Endothelial cell (in vitro differentiated cells): ENCODE measurements around the gene KIF16B. TPM values are rescaled to one million over a fixed set of nuclear protein-coding genes. Genes with fewer than 3 reads are reported as not detected.
"Not testable (repeated sequence)": the region's sequence is repeated elsewhere in the genome, so short reads cannot be mapped to it uniquely, and the experiment has no call there.

Experiments
- DNase-seq: peaks from one replicate; pipeline ENCODE4 v3.0.0; 2021; ENCODE audit warnings: low spot score
- H3K27ac Mint-ChIP-seq: one replicate; pipeline ENCODE4 v1.8.0; 2021; ENCODE audit warnings: mixed read lengths, inconsistent platforms; ENCODE audit not compliant: unreplicated experiment
- H3K27me3 Mint-ChIP-seq: one replicate; pipeline ENCODE4 v1.8.0; 2021; ENCODE audit warnings: mild to moderate bottlenecking, moderate library complexity, mixed read lengths, inconsistent platforms; ENCODE audit not compliant: unreplicated experiment
- H3K36me3 Mint-ChIP-seq: one replicate; pipeline ENCODE4 v1.8.0; 2021; ENCODE audit warnings: mild to moderate bottlenecking, low read depth, mixed read lengths, inconsistent platforms; ENCODE audit not compliant: unreplicated experiment
- H3K4me1 Mint-ChIP-seq: one replicate; pipeline ENCODE4 v1.8.0; 2021; ENCODE audit warnings: mild to moderate bottlenecking, mixed read lengths, inconsistent platforms; ENCODE audit not compliant: unreplicated experiment
- H3K4me3 Mint-ChIP-seq: one replicate; pipeline ENCODE4 v1.8.0; 2021; ENCODE audit warnings: mild to moderate bottlenecking, mixed read lengths, inconsistent platforms; ENCODE audit not compliant: unreplicated experiment
- H3K9me3 Mint-ChIP-seq: one replicate; pipeline ENCODE4 v1.8.0; 2021; ENCODE audit warnings: mixed read lengths, inconsistent platforms; ENCODE audit not compliant: unreplicated experiment
- total RNA-seq: library from RNA; stranded (reverse); fragmentation: NEBNext Ultra II Directional; extraction: Animal tissue kit (Norgen Biotek cat#: 25700); gene quantifications from one replicate; pipeline ENCODE4 v1.2.1, GENCODE V29; 2021; ENCODE audit not compliant: unreplicated experiment
- TF ChIP-seq, protein P1 (sequence below): fragments of 200-600 bp; sonication (generic); IDR thresholded peaks from one replicate; pipeline ENCODE4 v1.5.0; 2021; ENCODE audit warnings: antibody characterized with exemption; ENCODE audit not compliant: unreplicated experiment

The KIF16B gene
- total RNA-seq, 1 donor from 2014 or later, result 10.5 TPM

DNA sequence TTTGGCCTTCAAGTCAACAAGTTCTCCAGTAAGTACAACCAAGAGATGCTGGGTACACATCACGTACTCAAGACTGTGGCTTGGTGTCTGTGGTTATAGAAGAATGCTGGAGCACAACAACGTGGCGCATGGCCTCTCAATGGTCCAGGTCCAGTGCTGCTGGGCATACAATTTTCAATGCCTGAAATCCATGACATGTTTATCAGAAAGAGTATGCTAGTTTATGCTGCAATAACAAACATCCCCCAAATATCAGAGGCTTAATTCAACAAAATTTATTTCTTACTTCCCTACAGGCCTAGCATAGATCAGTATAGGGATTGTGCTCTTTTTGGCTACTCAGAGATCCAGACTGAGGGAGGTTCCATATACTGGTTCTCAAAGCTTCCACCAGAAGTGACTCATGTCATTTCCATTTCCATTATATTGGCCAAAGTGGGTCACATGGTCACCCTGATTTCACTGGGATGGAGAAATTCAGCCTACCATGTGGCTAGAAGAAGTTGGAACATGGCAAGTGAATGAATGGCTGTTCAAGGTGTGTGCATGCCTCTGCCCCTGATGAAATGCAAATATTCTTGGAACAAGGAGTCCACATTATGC is 33.3 kb upstream of the KIF16B start:
- Mint-ChIP-seq H3K27me3 (no peaks in the 10 kb centered on the region), H3K4me1 (peaks cover 6% of the 10 kb centered on the region), H3K36me3 (no peaks in the 10 kb centered on the region), H3K9me3 (no peaks in the 10 kb centered on the region), H3K4me3 (no peak overlapping the region), H3K27ac (no peak overlapping the region)
- DNase-seq, result no peak
- TF ChIP-seq, protein P1, sequence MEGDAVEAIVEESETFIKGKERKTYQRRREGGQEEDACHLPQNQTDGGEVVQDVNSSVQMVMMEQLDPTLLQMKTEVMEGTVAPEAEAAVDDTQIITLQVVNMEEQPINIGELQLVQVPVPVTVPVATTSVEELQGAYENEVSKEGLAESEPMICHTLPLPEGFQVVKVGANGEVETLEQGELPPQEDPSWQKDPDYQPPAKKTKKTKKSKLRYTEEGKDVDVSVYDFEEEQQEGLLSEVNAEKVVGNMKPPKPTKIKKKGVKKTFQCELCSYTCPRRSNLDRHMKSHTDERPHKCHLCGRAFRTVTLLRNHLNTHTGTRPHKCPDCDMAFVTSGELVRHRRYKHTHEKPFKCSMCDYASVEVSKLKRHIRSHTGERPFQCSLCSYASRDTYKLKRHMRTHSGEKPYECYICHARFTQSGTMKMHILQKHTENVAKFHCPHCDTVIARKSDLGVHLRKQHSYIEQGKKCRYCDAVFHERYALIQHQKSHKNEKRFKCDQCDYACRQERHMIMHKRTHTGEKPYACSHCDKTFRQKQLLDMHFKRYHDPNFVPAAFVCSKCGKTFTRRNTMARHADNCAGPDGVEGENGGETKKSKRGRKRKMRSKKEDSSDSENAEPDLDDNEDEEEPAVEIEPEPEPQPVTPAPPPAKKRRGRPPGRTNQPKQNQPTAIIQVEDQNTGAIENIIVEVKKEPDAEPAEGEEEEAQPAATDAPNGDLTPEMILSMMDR, result no peak

- TF ChIP-seq, protein P1, result no peak
- no peaks in the 10 kb centered on the region for H3K4me1 Mint-ChIP-seq
- H3K27ac Mint-ChIP-seq, result no peak overlapping the region
- H3K9me3 Mint-ChIP-seq, result no peaks in the 10 kb centered on the region
- no peak overlapping the region for H3K4me3 Mint-ChIP-seq
- H3K27me3 Mint-ChIP-seq, result peaks cover 2% of the 10 kb centered on the region
- DNase-seq, result no peak
- no peaks in the 10 kb centered on the region for H3K36me3 Mint-ChIP-seq
Measured at GRCh38 chr20:16601047-16601446, 27.8 kb upstream of the KIF16B start.

- Mint-ChIP-seq H3K27me3 (peaks cover 2% of the 10 kb centered on the region), H3K36me3 (no peaks in the 10 kb centered on the region), H3K9me3 (no peaks in the 10 kb centered on the region), H3K27ac (no peak overlapping the region), H3K4me3 (no peak overlapping the region), H3K4me1 (no peaks in the 10 kb centered on the region)
- TF ChIP-seq, protein P1, result no peak
- DNase-seq, result no peak
Measured at GRCh38 chr20:16599257-16599656, 26.0 kb upstream of the KIF16B start.

DNA sequence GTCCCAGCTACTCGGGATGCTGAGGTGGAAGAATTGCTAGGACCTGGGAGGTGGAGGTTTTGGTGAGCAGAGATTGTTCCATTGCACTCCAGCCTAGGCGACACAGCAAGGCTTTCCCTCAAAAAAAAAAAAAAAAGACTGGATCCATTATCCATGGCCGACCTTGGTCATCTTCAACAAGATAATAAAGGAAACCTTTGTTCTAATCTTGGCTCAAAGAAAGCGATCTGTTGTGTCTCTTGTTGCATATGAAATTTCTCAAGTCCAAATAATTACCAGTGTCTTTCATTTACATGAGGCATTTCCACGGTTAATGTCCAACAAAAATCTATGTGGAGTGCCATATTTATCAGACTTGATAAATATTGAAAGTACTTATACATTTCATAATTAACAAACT is 23.7 kb upstream of the KIF16B start:
- Mint-ChIP-seq H3K27me3 (peaks cover 2% of the 10 kb centered on the region), H3K4me3 (no peak overlapping the region), H3K36me3 (no peaks in the 10 kb centered on the region), H3K4me1 (no peaks in the 10 kb centered on the region), H3K9me3 (no peaks in the 10 kb centered on the region), H3K27ac (no peak overlapping the region)
- TF ChIP-seq, protein P1, result no peak
- DNase-seq, result no peak

DNA sequence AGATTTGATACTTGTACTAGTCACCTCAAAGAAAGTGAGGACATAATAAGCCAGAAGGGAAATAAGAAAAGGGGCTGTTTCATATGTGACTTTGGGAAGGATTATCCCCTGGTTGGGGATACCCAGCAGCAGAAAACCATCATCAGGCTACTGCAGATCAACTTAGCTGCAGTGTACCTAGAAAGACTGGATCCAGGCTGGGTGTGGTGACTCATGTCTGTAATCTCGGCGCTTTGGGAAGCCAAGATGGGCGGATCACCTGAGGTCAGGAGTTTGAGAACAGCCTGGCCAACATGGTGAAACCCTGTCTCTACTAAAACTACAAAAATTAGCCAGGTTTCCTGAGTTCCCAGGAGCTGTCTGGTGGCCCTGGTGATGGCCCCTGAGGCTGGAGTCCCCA is 23.2 kb upstream of the KIF16B start:
- not testable (repeated sequence) for H3K4me3 Mint-ChIP-seq, H3K9me3 Mint-ChIP-seq, H3K36me3 Mint-ChIP-seq, H3K27me3 Mint-ChIP-seq, H3K4me1 Mint-ChIP-seq, DNase-seq, H3K27ac Mint-ChIP-seq
